ENCODE results near the gene TFAP2C.

DNA sequence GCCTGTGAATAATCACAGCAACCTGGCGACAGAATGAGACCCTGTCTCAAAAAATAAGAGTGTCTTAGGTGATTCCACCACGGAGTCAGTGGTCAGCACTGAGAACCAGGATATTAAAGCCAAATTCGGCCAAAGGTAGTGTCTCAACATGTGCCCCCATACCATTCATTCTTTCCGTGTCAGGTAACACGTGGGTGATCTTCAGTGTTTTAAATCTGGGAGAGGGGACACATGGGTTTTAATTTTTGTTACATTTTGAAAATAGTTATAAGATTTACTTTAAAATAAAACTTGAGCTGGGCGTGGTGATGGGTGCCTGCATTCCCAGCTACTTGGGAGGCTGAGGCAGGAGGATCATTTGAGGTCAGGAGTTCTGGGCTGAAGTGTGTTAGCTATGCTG is 59.0 kb downstream of the TFAP2C start:
- TF ChIP-seq, protein P1, sequence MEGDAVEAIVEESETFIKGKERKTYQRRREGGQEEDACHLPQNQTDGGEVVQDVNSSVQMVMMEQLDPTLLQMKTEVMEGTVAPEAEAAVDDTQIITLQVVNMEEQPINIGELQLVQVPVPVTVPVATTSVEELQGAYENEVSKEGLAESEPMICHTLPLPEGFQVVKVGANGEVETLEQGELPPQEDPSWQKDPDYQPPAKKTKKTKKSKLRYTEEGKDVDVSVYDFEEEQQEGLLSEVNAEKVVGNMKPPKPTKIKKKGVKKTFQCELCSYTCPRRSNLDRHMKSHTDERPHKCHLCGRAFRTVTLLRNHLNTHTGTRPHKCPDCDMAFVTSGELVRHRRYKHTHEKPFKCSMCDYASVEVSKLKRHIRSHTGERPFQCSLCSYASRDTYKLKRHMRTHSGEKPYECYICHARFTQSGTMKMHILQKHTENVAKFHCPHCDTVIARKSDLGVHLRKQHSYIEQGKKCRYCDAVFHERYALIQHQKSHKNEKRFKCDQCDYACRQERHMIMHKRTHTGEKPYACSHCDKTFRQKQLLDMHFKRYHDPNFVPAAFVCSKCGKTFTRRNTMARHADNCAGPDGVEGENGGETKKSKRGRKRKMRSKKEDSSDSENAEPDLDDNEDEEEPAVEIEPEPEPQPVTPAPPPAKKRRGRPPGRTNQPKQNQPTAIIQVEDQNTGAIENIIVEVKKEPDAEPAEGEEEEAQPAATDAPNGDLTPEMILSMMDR (IDR thresholded peaks at IDR 0.05; ENCODE audit: insufficient read depth, low read length) = no peak
- TF ChIP-seq POLR2AphosphoS5 (IDR thresholded peaks at IDR 0.05; ENCODE audit: low read depth) = no peak
